Thyroid gland (tissue), 4 donors: Measurements from ENCODE around the gene ZBTB48.

ENCODE experiments used
- POLR2A ChIP-seq, 2 donors: fragments of 450-650 bp; IDR thresholded peaks; one replicate each; pipeline ENCODE4 v1.6.1; 2017; ENCODE audit warnings: antibody characterized with exemption in 2 of 2, mild to moderate bottlenecking in 2 of 2, moderate library complexity in 1 of 2
- TF ChIP-seq, protein P1 (sequence below), 6 experiments: fragments of 200-600 bp in 3 of 6; fragments of 450-650 bp in 3 of 6; sonication (generic) in 3 of 6; IDR thresholded peaks; one replicate each; pipeline ENCODE4 v1.5.1; 2016 to 2019; ENCODE audit warnings: antibody characterized with exemption in 6 of 6, mild to moderate bottlenecking in 2 of 6, inconsistent platforms in 1 of 6, moderate library complexity in 1 of 6

DNA sequence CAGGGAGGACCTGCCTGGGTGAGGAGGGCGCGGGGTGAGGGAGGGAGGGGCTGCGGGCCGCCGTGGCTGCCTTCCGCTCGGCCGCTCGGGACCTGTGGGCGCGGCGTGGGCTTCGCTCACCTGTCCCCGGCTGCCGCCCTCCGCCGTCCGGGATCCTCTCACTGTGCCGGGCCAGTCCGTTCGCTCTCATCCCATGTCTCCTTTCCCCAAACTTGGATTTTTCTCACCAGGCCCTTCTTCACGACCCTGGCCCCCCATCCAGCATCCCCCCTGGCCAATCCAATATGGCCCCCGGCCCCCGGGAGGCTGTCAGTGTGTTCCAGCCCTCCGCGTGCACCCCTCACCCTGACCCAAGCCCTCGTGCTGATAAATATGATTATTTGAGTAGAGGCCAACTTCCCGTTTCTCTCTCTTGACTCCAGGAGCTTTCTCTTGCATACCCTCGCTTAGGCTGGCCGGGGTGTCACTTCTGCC is 362 bp downstream of the ZBTB48 start:
- TF ChIP-seq, protein P1, sequence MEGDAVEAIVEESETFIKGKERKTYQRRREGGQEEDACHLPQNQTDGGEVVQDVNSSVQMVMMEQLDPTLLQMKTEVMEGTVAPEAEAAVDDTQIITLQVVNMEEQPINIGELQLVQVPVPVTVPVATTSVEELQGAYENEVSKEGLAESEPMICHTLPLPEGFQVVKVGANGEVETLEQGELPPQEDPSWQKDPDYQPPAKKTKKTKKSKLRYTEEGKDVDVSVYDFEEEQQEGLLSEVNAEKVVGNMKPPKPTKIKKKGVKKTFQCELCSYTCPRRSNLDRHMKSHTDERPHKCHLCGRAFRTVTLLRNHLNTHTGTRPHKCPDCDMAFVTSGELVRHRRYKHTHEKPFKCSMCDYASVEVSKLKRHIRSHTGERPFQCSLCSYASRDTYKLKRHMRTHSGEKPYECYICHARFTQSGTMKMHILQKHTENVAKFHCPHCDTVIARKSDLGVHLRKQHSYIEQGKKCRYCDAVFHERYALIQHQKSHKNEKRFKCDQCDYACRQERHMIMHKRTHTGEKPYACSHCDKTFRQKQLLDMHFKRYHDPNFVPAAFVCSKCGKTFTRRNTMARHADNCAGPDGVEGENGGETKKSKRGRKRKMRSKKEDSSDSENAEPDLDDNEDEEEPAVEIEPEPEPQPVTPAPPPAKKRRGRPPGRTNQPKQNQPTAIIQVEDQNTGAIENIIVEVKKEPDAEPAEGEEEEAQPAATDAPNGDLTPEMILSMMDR (IDR thresholded peaks at IDR 0.05), result no peak
- no peak for TF ChIP-seq POLR2A (IDR thresholded peaks at IDR 0.05)
